ENCODE measurements around the gene CES3. TPM values are rescaled to one million over a fixed set of nuclear protein-coding genes. Genes with fewer than 3 reads are reported as not detected.

Gene CES3
- total and polyA plus RNA-seq, 9 of the 15 experiments (the other 6 are each of a cell fraction or from before 2014, with no cell fraction given) = 0.06 to 2.2 (median 0.68) TPM

DNA sequence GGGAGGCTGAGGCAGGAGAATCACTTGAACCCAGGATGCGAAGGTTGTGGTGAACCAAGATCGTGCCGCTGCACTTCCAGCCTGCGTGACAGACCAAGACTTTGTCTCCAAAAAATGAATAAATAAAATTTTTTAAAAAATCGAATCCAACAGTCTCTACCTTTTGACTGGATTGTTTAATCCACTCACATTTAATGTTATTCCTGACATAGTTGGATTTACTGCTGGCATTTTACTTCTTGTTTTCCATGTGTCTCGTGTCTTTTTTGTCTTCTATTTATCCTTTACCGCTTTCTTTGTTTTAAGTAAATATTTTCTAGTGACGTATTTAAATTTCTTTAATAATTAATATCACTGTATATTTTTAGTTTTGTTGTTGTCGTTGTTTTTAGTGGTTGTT lies 22.0 kb downstream of the CES3 start:
- no peak for ATAC-seq
- no TSS peak for BruUV-seq (replicated peaks)
- Histone ChIP-seq H3K4me2 (ENCODE audit: insufficient read depth, low read length) (no peak overlapping the region), H4K20me1 (replicated peaks; ENCODE audit: control insufficient read depth, insufficient read depth, low read length) (no peaks in the 10 kb centered on the region), H3K4me3 (no peak overlapping the region), H3K79me2 (ENCODE audit: control insufficient read depth, insufficient read depth, low read length) (no peaks in the 10 kb centered on the region), H3K4me1 (replicated peaks in 1 of 2; ENCODE audit: control insufficient read depth in 2 of 2, insufficient read depth in 2 of 2, low read length in 2 of 2) (peaks cover 0 to 5% of the 10 kb centered on the region in 2 experiments; a peak in 3 of 5 replicates), H3K9me3 (replicated peaks; ENCODE audit: control insufficient read depth, insufficient read depth, low read depth, low read length) (no peaks in the 10 kb centered on the region), H3K27ac (ENCODE audit: extremely low read depth, low read depth, low read length) (no peak overlapping the region), H3K9ac (ENCODE audit: insufficient read depth in 1 of 2, low read depth in 2 of 2, low read length in 2 of 2) (no peak overlapping the region), H3K36me3 (ENCODE audit: control insufficient read depth, insufficient read depth, low read length) (no peaks in the 10 kb centered on the region), H3K9me1 (ENCODE audit: control insufficient read depth, insufficient read depth, low read length) (no peaks in the 10 kb centered on the region), H3K27me3 (ENCODE audit: control insufficient read depth in 2 of 2, insufficient read depth in 2 of 2, low read length in 2 of 2) (no peaks in the 10 kb centered on the region), H2AFZ (ENCODE audit: low read depth, low read length) (no peak overlapping the region)
- POLR2A ChIA-PET = interaction anchor here (0.7 kb wide), 1 partner anchor 363 kb away, joined by 3 read pairs; no protein-coding TSS in a partner anchor
- in situ Hi-C loops (cut with MboI) (no loop called here), intact Hi-C loops (cut with micrococcal nuclease) (no loop called here)
- CTCF ChIA-PET (ENCODE audit: low intra/inter-chr PET ratio) = interaction anchor here (0.6 kb wide), 2 partner anchors 51 to 173 kb away, joined by 3 read pairs; no protein-coding TSS in a partner anchor
- 52% methylated on average over 9 of the region's 9 CpGs for WGBS (ENCODE audit: insufficient coverage, low coverage, missing lambda C conversion rate)
- TF ChIP-seq ZNF507 (tag; conservative IDR thresholded peaks at IDR 0.05) (peak; percentile 97), ZNF354B (CRISPR knock-in tag; IDR thresholded peaks at IDR 0.05) (peak; percentile 78; the same call in 1 of the 2 replicates)
- TF ChIP-seq, protein P1, sequence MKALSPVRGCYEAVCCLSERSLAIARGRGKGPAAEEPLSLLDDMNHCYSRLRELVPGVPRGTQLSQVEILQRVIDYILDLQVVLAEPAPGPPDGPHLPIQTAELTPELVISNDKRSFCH (CRISPR knock-in tag; IDR thresholded peaks at IDR 0.05) = no peak
- TF ChIP-seq, protein P1 (tag; IDR thresholded peaks at IDR 0.05) = no peak
- FAIRE-seq = no peak
- DNase-seq (ENCODE audit: extremely low read depth in 1 of 4, low spot score in 3 of 4) = no peak

DNA sequence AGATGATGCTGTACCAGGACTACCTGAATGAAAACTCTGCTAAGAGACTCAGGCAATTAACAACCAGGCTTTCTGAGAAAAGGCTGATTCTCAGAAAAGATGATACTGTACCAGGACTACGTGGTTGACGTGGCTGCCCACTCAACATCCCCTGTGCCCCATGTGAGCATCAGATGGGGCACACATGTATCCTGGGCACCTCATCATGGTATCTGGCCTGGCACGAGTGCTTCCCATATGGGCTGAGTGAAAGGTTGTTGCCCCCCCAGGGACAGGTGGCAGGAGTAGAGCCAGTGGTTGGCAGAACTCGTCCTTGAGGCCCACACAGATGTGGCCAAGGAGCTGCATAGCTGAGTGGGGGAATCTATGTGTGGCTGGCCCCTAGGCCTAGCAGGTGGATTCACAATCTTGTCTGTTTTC lies 23.8 kb downstream of the CES3 start:
- H3K27ac ChIP-seq (ENCODE audit: extremely low read depth, low read depth, low read length) = no peak overlapping the region
- DNase-seq (ENCODE audit: extremely low read depth in 1 of 4, low spot score in 3 of 4) = no peak
- in situ Hi-C loops (cut with MboI) = no loop called here

More for the DNA sequence above, 23.8 kb downstream of the CES3 start:
- ChIA-PET POLR2A (interaction anchor here (0.6 to 1.2 kb wide), 3 partner anchors 10 to 478 kb away, joined by 3 to 4 read pairs (median 3); partner anchors contain the start of gene CES3), CTCF (ENCODE audit: low intra/inter-chr PET ratio) (no interaction called here)
- TF ChIP-seq NFYB (IDR thresholded peaks at IDR 0.05; ENCODE audit: extremely low read depth, insufficient read length) (no peak), FOXK2 (conservative IDR thresholded peaks at IDR 0.05 in 1 of 2, IDR thresholded peaks at IDR 0.05 in 1 of 2; ENCODE audit: low read depth in 2 of 2) (no peak), POLR2A (conservative IDR thresholded peaks at IDR 0.05) (no peak), ZKSCAN3 (CRISPR knock-in tag; IDR thresholded peaks at IDR 0.05) (no peak), TAF7 (tag; IDR thresholded peaks at IDR 0.05) (no peak)
- TF ChIP-seq, protein P2, sequence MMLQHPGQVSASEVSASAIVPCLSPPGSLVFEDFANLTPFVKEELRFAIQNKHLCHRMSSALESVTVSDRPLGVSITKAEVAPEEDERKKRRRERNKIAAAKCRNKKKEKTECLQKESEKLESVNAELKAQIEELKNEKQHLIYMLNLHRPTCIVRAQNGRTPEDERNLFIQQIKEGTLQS (IDR thresholded peaks at IDR 0.05) = no peak
- TF ChIP-seq, protein P2 (CRISPR knock-in tag; conservative IDR thresholded peaks at IDR 0.05) = no peak
- TF ChIP-seq, protein P3, sequence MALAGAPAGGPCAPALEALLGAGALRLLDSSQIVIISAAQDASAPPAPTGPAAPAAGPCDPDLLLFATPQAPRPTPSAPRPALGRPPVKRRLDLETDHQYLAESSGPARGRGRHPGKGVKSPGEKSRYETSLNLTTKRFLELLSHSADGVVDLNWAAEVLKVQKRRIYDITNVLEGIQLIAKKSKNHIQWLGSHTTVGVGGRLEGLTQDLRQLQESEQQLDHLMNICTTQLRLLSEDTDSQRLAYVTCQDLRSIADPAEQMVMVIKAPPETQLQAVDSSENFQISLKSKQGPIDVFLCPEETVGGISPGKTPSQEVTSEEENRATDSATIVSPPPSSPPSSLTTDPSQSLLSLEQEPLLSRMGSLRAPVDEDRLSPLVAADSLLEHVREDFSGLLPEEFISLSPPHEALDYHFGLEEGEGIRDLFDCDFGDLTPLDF (CRISPR knock-in tag; IDR thresholded peaks at IDR 0.05) = no peak
- 12% methylated on average over 4 of the region's 4 CpGs for WGBS (ENCODE audit: insufficient coverage, low coverage, missing lambda C conversion rate)
- H2AFZ ChIP-seq (ENCODE audit: low read depth, low read length) = no peak overlapping the region
- intact Hi-C loops (cut with micrococcal nuclease) = no loop called here
- BruUV-seq (replicated peaks) = no TSS peak
- ATAC-seq (no peak), FAIRE-seq (no peak)
- 0 out of 4 replicates have a peak overlapping the region, but pooled peaks of 1 of the 2 experiments have one; percentile 48 for H3K9ac ChIP-seq (ENCODE audit: insufficient read depth in 1 of 2, low read depth in 2 of 2, low read length in 2 of 2)
- H4K20me1 ChIP-seq (replicated peaks; ENCODE audit: control insufficient read depth, insufficient read depth, low read length) = no peaks in the 10 kb centered on the region
- H3K79me2 ChIP-seq (ENCODE audit: control insufficient read depth, insufficient read depth, low read length) = no peaks in the 10 kb centered on the region
- H3K4me1 ChIP-seq (replicated peaks in 1 of 2; ENCODE audit: control insufficient read depth in 2 of 2, insufficient read depth in 2 of 2, low read length in 2 of 2) = no peaks in the 10 kb centered on the region
- no peaks in the 10 kb centered on the region for H3K36me3 ChIP-seq (ENCODE audit: control insufficient read depth, insufficient read depth, low read length)
- H3K9me1 ChIP-seq (ENCODE audit: control insufficient read depth, insufficient read depth, low read length) = no peaks in the 10 kb centered on the region
- no peaks in the 10 kb centered on the region for H3K9me3 ChIP-seq (replicated peaks; ENCODE audit: control insufficient read depth, insufficient read depth, low read depth, low read length)
- H3K4me2 ChIP-seq (ENCODE audit: insufficient read depth, low read length) = no peak overlapping the region
- no peak overlapping the region for H3K4me3 ChIP-seq
- H3K27me3 ChIP-seq (ENCODE audit: control insufficient read depth in 2 of 2, insufficient read depth in 2 of 2, low read length in 2 of 2) = no peaks in the 10 kb centered on the region

Measured in K562 (cell line).